H9 (cell line): ENCODE measurements around the gene NEURL1. TPM values are rescaled to one million over a fixed set of nuclear protein-coding genes. Genes with fewer than 3 reads are reported as not detected.

Experiments
- DNase-seq: peaks from one replicate; pipeline ENCODE4 v3.0.0-alpha.2; 2017
- H2AFZ ChIP-seq: one replicate; pipeline ENCODE4 v1.6.1; 2013; ENCODE audit warnings: mild to moderate bottlenecking, low read length, control low read depth, moderate library complexity
- H2AK5ac ChIP-seq: 2 replicates; pipeline ENCODE4 v1.6.1; 2013; ENCODE audit warnings: low read length, control low read depth, mixed read lengths; ENCODE audit not compliant: insufficient read length
- H2BK120ac ChIP-seq: one replicate; pipeline ENCODE4 v1.6.1; 2013; ENCODE audit warnings: low read depth, mild to moderate bottlenecking, low read length, control low read depth, inconsistent platforms; ENCODE audit not compliant: poor library complexity, severe bottlenecking
- H2BK12ac ChIP-seq: 2 replicates; pipeline ENCODE4 v1.6.1; 2013; ENCODE audit warnings: low read length, control low read depth, mixed read lengths, low read depth; ENCODE audit not compliant: insufficient read length
- H2BK15ac ChIP-seq: 2 replicates; pipeline ENCODE4 v1.6.1; 2013; ENCODE audit warnings: low read depth, low read length, control low read depth
- H2BK20ac ChIP-seq: one replicate; pipeline ENCODE4 v1.6.1; 2013; ENCODE audit warnings: low read depth, mild to moderate bottlenecking, low read length, control low read depth, inconsistent platforms; ENCODE audit not compliant: poor library complexity, severe bottlenecking
- H2BK5ac ChIP-seq: 2 replicates; pipeline ENCODE4 v1.6.1; 2013; ENCODE audit warnings: low read length, control low read depth, mixed read lengths; ENCODE audit not compliant: insufficient read length
- H3K14ac ChIP-seq: 2 replicates; pipeline ENCODE4 v1.6.1; 2013; ENCODE audit warnings: low read length, control low read depth; ENCODE audit not compliant: insufficient read depth
- H3K18ac ChIP-seq: 2 replicates; pipeline ENCODE4 v1.6.1; 2013; ENCODE audit warnings: low read depth, mild to moderate bottlenecking, mixed read lengths, low read length, control low read depth; ENCODE audit not compliant: insufficient read length
- H3K23ac ChIP-seq: 2 replicates; pipeline ENCODE4 v1.6.1; 2013; ENCODE audit warnings: low read length, control low read depth, mixed read lengths, low read depth; ENCODE audit not compliant: insufficient read length
- H3K23me2 ChIP-seq: 2 replicates; pipeline ENCODE4 v1.6.1; 2013; ENCODE audit warnings: low read depth, mild to moderate bottlenecking, mixed read lengths, low read length, control low read depth; ENCODE audit not compliant: insufficient read length, poor library complexity, severe bottlenecking
- H3K27ac ChIP-seq: 2 replicates; pipeline ENCODE4 v1.5.1; 2013; ENCODE audit warnings: low read length, control low read depth, mixed read lengths, low read depth; ENCODE audit not compliant: insufficient read length
- H3K27me3 ChIP-seq: 2 replicates; pipeline ENCODE4 v1.6.1; 2013; ENCODE audit warnings: low read length, control low read depth, inconsistent platforms; ENCODE audit not compliant: insufficient read depth
- H3K4ac ChIP-seq: 2 replicates; pipeline ENCODE4 v1.6.1; 2013; ENCODE audit warnings: low read depth, mild to moderate bottlenecking, control low read depth, inconsistent platforms, low read length, moderate library complexity
- H3K4me1 ChIP-seq: 2 replicates; pipeline ENCODE4 v1.6.1; 2013; ENCODE audit warnings: low read length, control low read depth, inconsistent platforms; ENCODE audit not compliant: insufficient read depth
- H3K4me2 ChIP-seq: 2 replicates; pipeline ENCODE4 v1.6.1; 2013; ENCODE audit warnings: low read length, control low read depth, mixed read lengths; ENCODE audit not compliant: insufficient read length, insufficient read depth
- H3K56ac ChIP-seq: 2 replicates; pipeline ENCODE4 v1.6.1; 2013; ENCODE audit warnings: low read depth, mild to moderate bottlenecking, mixed read lengths, low read length, control low read depth; ENCODE audit not compliant: insufficient read length
- H3K79me1 ChIP-seq: 2 replicates; pipeline ENCODE4 v1.6.1; 2013; ENCODE audit warnings: low read depth, mild to moderate bottlenecking, moderate library complexity, low read length, control low read depth, inconsistent platforms; ENCODE audit not compliant: insufficient read depth, poor library complexity, severe bottlenecking
- H3K79me2 ChIP-seq: 2 replicates; pipeline ENCODE4 v1.6.1; 2013; ENCODE audit warnings: low read length, control low read depth, inconsistent platforms; ENCODE audit not compliant: insufficient read depth
- H3K9ac ChIP-seq: 2 replicates; pipeline ENCODE4 v1.6.1; 2013; ENCODE audit warnings: low read length, control low read depth, mixed read lengths; ENCODE audit not compliant: insufficient read length; ENCODE audit errors: extremely low read depth
- H3K9me3 ChIP-seq: one replicate; pipeline ENCODE4 v1.6.1; 2013; ENCODE audit warnings: low read depth, low read length, inconsistent platforms; ENCODE audit not compliant: control insufficient read depth
- H3T11ph ChIP-seq: one replicate; pipeline ENCODE4 v1.6.1; 2013; ENCODE audit warnings: mild to moderate bottlenecking, low read length, control low read depth, inconsistent platforms
- H4K20me1 ChIP-seq: one replicate; pipeline ENCODE4 v1.6.1; 2013; ENCODE audit not compliant: control insufficient read depth, insufficient read length, insufficient read depth
- H4K5ac ChIP-seq: 2 replicates; pipeline ENCODE4 v1.6.1; 2013; ENCODE audit warnings: low read depth, mild to moderate bottlenecking, mixed read lengths, low read length, control low read depth; ENCODE audit not compliant: insufficient read length
- H4K8ac ChIP-seq: replicated peaks from 2 replicates; pipeline ENCODE4 v1.6.1; 2013; ENCODE audit warnings: low read length, control low read depth, mixed read lengths, low read depth; ENCODE audit not compliant: insufficient read length
- H4K91ac ChIP-seq: 2 replicates; pipeline ENCODE4 v1.6.1; 2013; ENCODE audit warnings: low read depth, mild to moderate bottlenecking, moderate library complexity, mixed read lengths, low read length, control low read depth; ENCODE audit not compliant: insufficient read length
- H3K27ac Mint-ChIP-seq, 3 experiments: 2 replicates in 2 of 3; 3 replicates in 1 of 3; pipeline ENCODE4 v1.8.0; 2020 to 2021; ENCODE audit warnings: mixed read lengths in 3 of 3, mild to moderate bottlenecking in 1 of 3, moderate library complexity in 1 of 3
- H3K27me3 Mint-ChIP-seq: 2 replicates; pipeline ENCODE4 v1.8.0; 2021; ENCODE audit warnings: low read depth, mild to moderate bottlenecking, moderate library complexity, mixed read lengths
- H3K36me3 Mint-ChIP-seq, 3 experiments: 2 replicates in 2 of 3; 3 replicates in 1 of 3; pipeline ENCODE4 v1.8.0; 2020 to 2021; ENCODE audit warnings: low read depth in 3 of 3, mixed read lengths in 3 of 3; ENCODE audit not compliant: insufficient read depth in 1 of 3
- H3K4me1 Mint-ChIP-seq, 2 experiments: 2 replicates each; pipeline ENCODE4 v1.8.0; 2020; ENCODE audit warnings: mixed read lengths in 2 of 2
- H3K4me3 Mint-ChIP-seq, 2 experiments: 2 replicates in 1 of 2; 3 replicates in 1 of 2; pipeline ENCODE4 v1.8.0; 2020 to 2021; ENCODE audit warnings: mild to moderate bottlenecking in 2 of 2, mixed read lengths in 2 of 2, moderate library complexity in 1 of 2
- H3K9me3 Mint-ChIP-seq, 2 experiments: 2 replicates in 1 of 2; 3 replicates in 1 of 2; pipeline ENCODE4 v1.8.0; 2020; ENCODE audit warnings: mild to moderate bottlenecking in 2 of 2, mixed read lengths in 2 of 2, moderate library complexity in 1 of 2
- CTCF ChIP-seq: fragments of 200-600 bp; sonication (generic); conservative IDR thresholded peaks from 3 replicates; pipeline ENCODE4 v1.8.0; 2021; ENCODE audit warnings: antibody characterized with exemption, mild to moderate bottlenecking
- WGBS: extraction: QIAGEN DNeasy Blood & Tissue Kit; methylation state at CpG from one replicate; pipeline ENCODE4 v1.1.7; 2013; ENCODE audit warnings: missing lambda C conversion rate, low lambda C conversion rate, mixed read lengths; ENCODE audit not compliant: insufficient read length; ENCODE audit errors: extremely low coverage; 5-methylcytosine and 5-hydroxymethylcytosine counted together
- total RNA-seq: library from RNA; stranded (reverse); gene quantifications from 2 replicates; pipeline ENCODE4 v1.2.1, GENCODE V29; 2021

Gene NEURL1
- total RNA-seq, 1 experiment from 2014 or later, result 1.2 TPM

GRCh38 chr10:103459615-103460014 is 33.9 kb upstream of the NEURL1 start:
- no peak overlapping the region for H2BK120ac ChIP-seq
- no peak overlapping the region for H2AK5ac ChIP-seq
- H2BK12ac ChIP-seq, result no peak overlapping the region
- no peak for DNase-seq
- H4K8ac ChIP-seq, result no peak overlapping the region
- no peak overlapping the region for H2AFZ ChIP-seq
- no peaks in the 10 kb centered on the region for H3K79me2 ChIP-seq
- no peaks in the 10 kb centered on the region; the same call in 1 of the 2 replicates for H3K4me1 ChIP-seq
- no peak for TF ChIP-seq CTCF
- H4K5ac ChIP-seq, result no peak overlapping the region
- no peak overlapping the region for H3K4ac ChIP-seq
- no peaks in the 10 kb centered on the region for H3K23me2 ChIP-seq
- no peak overlapping the region for H3K23ac ChIP-seq
- no peak overlapping the region for H3K27ac ChIP-seq
- Mint-ChIP-seq H3K4me3 (no peak overlapping the region), H3K27ac (no peak overlapping the region), H3K4me1 (peaks cover 4 to 8% of the 10 kb centered on the region in 2 experiments), H3K9me3 (no peaks in the 10 kb centered on the region), H3K27me3 (peaks cover 5% of the 10 kb centered on the region), H3K36me3 (no peaks in the 10 kb centered on the region)
- no peaks in the 10 kb centered on the region for H3K79me1 ChIP-seq
- H4K20me1 ChIP-seq, result no peaks in the 10 kb centered on the region
- no CpG with 5 or more reads among the region's 4 CpGs for WGBS
- H3K9me3 ChIP-seq, result no peaks in the 10 kb centered on the region
- H3K27me3 ChIP-seq, result no peaks in the 10 kb centered on the region
- H3K14ac ChIP-seq, result no peak overlapping the region
- H3K18ac ChIP-seq, result no peak overlapping the region
- H2BK5ac ChIP-seq, result no peak overlapping the region
- H4K91ac ChIP-seq, result no peak overlapping the region
- H3K9ac ChIP-seq, result no peak overlapping the region
- no peak overlapping the region for H3T11ph ChIP-seq
- no peak overlapping the region for H3K56ac ChIP-seq
- H2BK15ac ChIP-seq, result no peak overlapping the region
- no peak overlapping the region for H3K4me2 ChIP-seq
- H2BK20ac ChIP-seq, result no peak overlapping the region
